GM10266 (cell line): ENCODE data around the gene CTU1.

Experiments
- DNase-seq: peaks from one replicate; pipeline ENCODE4 v3.0.0; 2012; ENCODE audit errors: extremely low spot score
- CTCF ChIP-seq: IDR thresholded peaks from 2 replicates; pipeline ENCODE4 v1.5.1; 2012; ENCODE audit warnings: mild to moderate bottlenecking, low read depth; ENCODE audit not compliant: control insufficient read depth, insufficient read depth; ENCODE audit errors: missing control alignments

Gene CTU1

GRCh38 chr19:51139299-51140014 is 31.2 kb upstream of the CTU1 start:
- no peak for TF ChIP-seq CTCF
- DNase-seq: no peak

GRCh38 chr19:51138549-51138979 is 30.4 kb upstream of the CTU1 start:
- TF ChIP-seq CTCF: no peak
- no peak for DNase-seq

GRCh38 chr19:51137792-51138425 is 29.7 kb upstream of the CTU1 start:
- DNase-seq: no peak
- TF ChIP-seq CTCF: no peak

DNA sequence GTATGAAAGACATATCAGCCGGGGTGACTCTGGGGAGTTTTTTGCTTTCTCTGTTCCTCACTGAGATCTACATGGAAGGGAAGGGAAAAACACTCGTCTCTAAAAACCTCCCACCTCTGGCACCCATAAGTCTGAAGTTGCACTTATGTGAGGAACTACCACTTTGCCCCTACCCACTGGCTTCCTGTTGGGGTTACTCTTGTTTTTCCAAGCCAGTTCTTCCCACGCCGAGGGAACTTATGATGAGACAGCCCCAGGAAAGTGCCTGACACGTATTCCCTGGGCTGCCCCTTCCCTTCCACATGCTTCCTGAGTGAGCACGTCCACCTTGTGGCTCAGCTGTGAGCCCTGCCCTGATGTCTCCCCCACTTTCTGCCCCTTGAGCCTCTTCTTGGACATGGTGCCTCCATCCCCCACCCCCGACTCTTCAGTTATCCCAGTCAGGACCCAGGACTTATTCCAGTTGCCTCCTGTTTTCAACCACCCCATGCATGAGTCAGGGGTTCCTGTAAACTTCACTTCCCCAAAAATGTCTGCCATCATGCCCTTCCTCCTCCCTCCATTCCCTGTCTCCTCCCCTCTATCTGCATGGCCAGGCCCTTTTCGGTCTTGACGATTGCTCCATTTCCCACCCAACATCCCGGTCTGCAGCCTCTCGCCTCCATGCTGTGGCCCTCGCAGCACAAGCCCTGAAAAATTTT is 28.8 kb upstream of the CTU1 start:
- DNase-seq: no peak
- no peak for TF ChIP-seq CTCF

DNA sequence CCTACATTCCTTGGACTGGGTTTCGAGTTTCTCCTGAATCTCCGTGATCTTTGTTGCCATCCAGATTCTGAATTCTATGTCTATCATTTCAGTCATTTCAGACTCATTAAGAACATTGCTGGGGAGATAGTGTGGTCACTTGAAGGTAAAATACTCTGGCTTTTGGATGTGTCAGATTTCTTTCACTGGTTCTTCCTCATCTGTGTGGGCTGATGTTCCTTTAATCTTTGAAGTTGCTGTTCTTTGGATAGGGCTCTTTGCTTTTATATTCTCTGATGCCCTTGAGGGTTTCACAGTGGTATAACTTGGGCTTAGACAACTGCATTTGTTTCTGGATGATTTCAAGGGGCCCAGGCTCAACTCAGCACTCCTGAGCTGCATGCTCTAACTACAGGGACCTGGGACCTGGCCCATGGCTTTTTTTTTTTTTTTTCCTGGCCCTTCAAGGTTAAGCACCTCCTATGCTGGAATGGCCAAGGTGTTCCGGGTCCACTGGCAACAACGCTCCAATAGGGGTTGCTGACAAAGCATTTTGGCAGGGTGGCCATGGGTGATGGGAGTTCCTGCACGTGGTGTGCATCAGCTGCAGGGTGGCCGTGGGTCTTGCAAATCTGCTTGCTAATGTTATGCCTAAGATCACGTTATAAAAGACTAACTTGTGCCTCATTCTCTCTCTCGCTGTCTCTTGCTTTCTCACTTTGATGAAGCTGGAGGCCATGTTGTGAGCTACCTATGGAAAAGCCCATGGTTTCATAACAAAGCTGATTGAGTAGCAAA is 28.0 kb upstream of the CTU1 start:
- no peak for TF ChIP-seq CTCF
- no peak for DNase-seq

DNA sequence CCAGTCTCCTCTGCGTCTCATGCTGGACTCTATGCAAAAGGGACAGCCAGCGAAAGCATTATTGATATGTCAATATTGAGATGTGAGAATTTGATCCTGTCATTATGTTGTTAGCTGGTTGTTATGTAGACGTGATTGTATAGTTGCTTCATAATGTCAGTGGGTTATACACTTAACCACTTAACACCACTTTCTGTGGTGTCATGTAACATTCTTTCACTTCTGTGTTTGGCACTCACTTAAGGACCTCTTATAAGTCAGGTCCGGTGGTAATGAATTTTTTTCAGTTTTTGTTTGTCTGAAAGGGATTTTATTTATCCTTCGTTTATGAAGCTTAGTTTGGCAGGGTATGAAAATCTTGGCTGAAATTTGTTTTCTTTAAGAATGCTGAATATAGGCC is 26.8 kb upstream of the CTU1 start:
- TF ChIP-seq CTCF: no peak
- DNase-seq: no peak
